Suppressor macrophage treated with lipopolysaccharide for 4 hours (primary cell): ENCODE measurements around the gene SASH1.

Experiments
- DNase-seq: peaks from one replicate; pipeline ENCODE4 v3.0.0-alpha.2; 2020

Gene SASH1

GRCh38 chr6:148406579-148407371 is 64.1 kb downstream of the SASH1 start:
- DNase-seq: no peak

DNA sequence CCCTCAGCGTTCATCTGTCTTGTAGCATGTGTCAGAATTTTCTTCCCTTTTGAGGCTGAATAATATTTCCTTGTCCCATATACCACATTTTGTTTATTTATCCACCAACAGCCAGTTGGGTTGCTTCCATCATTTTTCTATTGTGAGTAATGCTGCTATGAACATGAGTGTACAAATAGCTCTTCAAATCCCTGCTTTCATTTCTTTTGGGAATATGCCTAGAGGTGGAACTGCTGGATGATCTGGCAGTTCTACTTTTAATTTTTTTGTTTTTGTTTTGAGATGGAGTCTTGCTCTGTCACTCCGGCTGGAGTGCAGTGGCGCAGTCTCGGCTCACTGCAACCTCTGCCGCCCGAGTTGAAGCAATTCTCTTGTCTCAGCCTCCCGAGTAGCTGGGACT is 64.7 kb downstream of the SASH1 start:
- no peak for DNase-seq

GRCh38 chr6:148413321-148414091 is 70.9 kb downstream of the SASH1 start:
- no peak for DNase-seq

GRCh38 chr6:148414092-148414489 is 71.5 kb downstream of the SASH1 start:
- no peak for DNase-seq

DNA sequence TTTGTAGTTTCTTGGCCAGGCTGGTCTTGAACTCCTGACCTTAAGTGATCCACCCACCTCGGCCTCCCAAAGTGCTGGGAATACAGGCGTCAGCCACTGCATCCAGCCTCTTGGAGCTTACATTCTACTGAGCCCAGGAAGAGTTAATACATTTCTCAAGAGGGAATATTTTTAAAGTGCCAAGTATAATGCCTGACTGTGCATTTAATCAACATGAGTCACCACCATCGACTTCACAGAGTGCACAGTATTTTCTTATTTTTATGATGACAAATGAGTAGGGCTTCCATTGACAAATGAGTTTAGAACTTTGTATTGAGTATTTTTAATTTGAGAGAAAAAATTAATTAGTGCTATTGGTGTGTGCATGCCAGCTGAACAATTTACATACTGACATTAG is 72.2 kb downstream of the SASH1 start:
- DNase-seq: peak; percentile 11

DNA sequence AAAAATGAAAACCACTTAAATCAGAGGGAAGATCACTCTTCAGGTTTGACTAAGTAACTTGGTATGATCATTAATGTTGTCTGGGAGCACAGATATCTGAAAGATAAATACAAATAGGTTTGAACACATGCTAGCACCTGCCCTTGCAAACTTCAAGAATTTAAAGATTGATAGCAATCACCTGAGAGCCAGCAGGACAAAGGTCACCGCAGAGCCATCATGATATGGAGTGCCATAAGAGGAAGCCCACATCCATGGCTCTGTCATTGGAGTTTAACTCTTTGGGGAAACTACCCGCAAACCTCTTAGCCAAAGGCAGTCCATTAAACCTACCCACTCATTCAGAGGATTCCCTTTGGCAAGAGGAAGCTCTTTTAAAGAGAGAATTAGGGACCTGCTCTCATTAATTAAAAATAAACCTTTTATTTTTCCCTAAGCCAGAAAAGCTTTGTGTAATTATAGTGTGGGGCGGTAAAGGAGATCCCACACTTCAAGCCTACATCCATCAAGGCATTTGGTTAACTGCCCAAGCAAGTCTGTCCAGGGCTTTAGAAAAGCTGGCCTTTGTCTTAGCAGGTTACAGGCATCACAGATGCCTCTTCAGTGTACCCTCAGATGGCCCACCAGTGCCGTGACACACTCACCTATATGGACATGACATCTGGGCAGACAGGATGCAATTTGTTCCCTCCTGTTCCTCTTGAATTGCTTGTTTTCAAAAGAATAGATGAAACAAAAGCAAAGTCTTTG is 73.0 kb downstream of the SASH1 start:
- DNase-seq: no peak

- DNase-seq: no peak
Observed at GRCh38 chr6:148416330-148416965, 73.8 kb downstream of the SASH1 start.

- DNase-seq: no peak
Observed at GRCh38 chr6:148417045-148417444, 74.4 kb downstream of the SASH1 start.

GRCh38 chr6:148419430-148419829 is 76.8 kb downstream of the SASH1 start:
- DNase-seq: no peak

- DNase-seq: no peak
Observed at GRCh38 chr6:148422085-148422484, 79.4 kb downstream of the SASH1 start.

- no peak for DNase-seq
Observed at GRCh38 chr6:148423133-148423532, 80.5 kb downstream of the SASH1 start.

GRCh38 chr6:148423601-148424270 is 81.1 kb downstream of the SASH1 start:
- DNase-seq: no peak

GRCh38 chr6:148425443-148425842 is 82.8 kb downstream of the SASH1 start:
- DNase-seq: no peak

GRCh38 chr6:148426317-148426977 is 83.8 kb downstream of the SASH1 start:
- DNase-seq: no peak

DNA sequence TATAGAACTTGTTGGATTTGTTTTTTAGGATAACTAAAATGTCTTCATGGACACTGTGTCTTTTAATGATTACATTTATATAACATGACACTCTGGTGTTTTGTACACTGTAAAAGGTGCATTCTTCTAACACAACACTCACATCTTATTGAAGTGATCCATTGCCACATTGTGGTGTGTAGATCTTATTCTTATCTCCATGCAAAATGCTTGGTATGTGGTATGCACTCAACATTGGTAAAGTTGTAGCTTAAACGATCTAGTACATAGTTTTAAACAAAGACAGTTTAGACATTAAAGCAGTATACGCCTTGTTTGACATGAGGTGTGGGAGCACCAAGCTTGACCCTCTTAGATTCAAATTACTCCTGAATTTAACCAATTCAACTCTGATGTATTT is 84.7 kb downstream of the SASH1 start:
- no peak for DNase-seq

GRCh38 chr6:148429423-148429822 is 86.8 kb downstream of the SASH1 start:
- DNase-seq: no peak

- DNase-seq: no peak
Observed at GRCh38 chr6:148430897-148431296, 88.3 kb downstream of the SASH1 start.

- no peak for DNase-seq
Observed at GRCh38 chr6:148431413-148431812, 88.8 kb downstream of the SASH1 start.

GRCh38 chr6:148431840-148432239 is 89.2 kb downstream of the SASH1 start:
- no peak for DNase-seq

- no peak for DNase-seq
Observed at GRCh38 chr6:148432462-148433195, 90.0 kb downstream of the SASH1 start.

GRCh38 chr6:148435386-148435785 is 92.7 kb downstream of the SASH1 start:
- no peak for DNase-seq
